GM18907 (cell line): Measurements from ENCODE around the gene ZCWPW1.
"Not testable (repeated sequence)": the region's sequence is repeated elsewhere in the genome, so short reads cannot be mapped to it uniquely, and the experiment has no call there.

Source experiments
- ATAC-seq: cut with Tn5 transposase; IDR thresholded peaks from one replicate; pipeline ENCODE4 v1.9.1; 2021; ENCODE audit warnings: mild to moderate bottlenecking, moderate library complexity; ENCODE audit not compliant: unreplicated experiment

Gene ZCWPW1

DNA sequence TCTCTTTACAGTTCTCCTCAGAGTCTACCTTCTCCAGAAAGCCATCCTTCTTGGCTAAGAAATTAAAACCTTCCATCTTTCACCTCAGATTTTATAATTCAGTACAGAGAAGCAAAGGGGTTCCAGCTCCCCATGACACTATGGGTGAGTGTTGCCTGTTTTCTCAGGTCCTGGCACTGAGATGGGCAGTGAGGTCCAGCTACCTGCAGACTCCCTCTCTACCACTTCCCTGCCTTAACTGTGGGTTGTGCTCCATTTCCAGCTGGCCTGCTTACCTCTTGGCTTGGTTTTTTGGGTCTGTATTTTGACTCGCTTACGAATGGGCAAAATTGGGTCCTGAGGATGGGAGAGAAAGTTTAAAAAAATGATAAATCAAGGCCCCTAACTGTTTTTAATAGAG, 26.3 kb downstream of the ZCWPW1 start:
- ATAC-seq, result no peak

DNA sequence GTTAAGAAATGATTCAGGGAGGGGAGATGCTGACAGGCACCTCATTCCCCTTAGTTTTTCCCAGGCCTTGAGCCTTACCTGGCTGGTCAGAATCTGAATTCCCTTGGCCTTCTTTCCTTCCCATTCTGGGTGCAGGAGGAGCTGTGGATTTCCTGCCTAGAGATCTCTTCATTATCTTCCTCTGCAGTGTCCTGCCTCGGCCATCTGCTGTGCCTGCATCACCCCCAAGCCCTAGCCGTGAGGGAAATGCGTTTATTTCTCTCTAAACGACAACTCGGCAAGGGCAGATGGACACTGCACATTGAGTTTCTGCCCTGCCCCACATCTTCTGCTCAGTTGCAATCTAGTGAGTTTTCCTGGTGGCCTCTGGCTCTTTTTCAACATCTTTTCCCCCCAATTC, 26.7 kb downstream of the ZCWPW1 start:
- ATAC-seq, result no peak

DNA sequence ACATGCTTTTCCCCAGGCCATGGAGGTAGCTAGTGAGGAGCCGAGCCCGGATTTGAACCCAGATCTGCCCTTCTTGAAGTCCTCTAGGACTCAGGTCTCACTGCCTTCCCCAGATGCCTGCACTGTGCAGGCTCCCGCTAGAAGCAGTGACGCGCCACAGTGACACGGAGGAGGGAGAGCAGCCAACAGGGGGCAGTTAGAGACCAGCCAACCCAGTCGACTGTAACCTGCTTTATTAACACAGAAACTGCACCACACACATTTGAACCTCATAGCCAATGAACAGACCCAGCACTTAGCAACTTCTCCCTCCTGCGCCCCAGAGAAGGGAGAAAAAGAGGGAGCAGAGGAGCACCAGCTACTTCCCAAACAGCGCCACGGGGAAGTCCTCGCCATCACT, 27.8 kb downstream of the ZCWPW1 start:
- ATAC-seq, result no peak

DNA sequence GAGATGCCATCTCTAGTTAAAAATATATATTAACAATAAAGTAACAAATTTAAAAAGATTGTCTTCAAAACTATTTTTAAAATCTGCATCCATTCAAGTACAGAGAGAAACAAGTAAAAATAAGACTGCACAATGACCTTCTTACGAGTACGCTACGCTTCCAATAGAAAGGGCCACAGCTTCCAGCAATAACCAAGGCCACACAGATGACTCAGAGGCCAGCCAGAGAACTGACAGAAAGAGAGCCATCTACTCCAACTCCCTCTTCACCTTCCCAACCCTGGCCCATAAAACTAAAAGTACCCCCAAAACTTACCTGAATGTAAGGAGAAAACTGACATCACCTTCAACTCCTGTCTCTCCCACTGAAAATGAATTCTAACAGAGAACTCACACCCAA, 28.5 kb downstream of the ZCWPW1 start:
- ATAC-seq, result no peak

DNA sequence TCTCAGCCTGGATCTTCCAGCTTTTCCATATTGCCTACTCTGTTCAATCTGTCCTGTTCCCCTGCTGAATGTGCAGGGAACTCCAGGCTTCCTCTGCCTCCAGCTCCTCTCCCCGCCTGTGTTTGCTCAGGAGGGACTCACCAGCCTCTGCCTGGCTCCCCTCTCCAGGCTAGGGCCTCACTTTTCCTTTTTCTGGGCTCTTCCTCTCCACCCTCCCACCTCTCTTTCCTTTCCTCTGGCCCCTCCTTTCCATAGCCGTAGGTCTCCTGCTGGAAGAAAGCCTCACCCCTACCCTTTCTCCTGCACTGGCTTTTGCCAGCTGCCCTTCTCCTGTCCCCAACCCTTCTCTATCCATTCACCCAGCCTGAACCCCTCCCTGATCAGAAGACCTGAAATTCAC, 30.3 kb downstream of the ZCWPW1 start:
- no peak for ATAC-seq

DNA sequence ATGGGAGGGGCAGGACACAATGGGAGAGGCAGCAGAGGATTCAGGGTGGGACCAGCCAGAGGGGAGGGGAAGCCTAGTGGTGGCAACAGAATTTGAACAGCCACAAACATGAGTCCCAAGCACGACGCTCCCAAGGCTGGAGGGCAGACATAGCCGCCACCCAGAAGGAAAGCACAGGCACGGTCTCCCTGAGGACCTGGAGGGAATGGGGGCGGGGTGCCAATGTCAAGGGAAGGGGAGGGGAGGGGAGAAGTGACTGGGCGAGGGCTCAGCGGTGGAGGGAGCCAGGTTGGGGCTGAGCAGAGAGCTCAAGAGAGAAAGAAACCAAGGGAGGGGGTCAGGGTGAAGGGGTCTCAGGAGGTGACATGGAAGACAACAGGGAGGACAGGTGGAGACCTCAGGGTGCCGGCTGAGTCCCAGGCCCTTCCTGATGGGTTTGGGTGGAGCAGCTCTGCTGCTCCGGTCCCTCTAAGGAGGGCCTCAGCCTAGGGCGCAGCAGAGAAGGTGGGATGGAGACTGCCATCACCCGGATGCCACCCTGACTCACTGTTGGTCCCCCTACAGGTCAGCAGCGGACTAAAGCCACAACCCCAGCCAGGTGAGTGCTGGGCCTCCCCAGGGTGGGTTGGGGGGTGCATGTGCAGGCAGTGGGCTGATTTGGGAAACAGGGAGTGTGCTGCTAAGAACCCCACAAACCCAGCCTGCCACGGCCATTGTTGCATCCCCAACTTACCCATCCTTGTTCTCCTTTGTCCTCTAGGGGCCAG, 31.0 kb downstream of the ZCWPW1 start:
- ATAC-seq, result no peak

DNA sequence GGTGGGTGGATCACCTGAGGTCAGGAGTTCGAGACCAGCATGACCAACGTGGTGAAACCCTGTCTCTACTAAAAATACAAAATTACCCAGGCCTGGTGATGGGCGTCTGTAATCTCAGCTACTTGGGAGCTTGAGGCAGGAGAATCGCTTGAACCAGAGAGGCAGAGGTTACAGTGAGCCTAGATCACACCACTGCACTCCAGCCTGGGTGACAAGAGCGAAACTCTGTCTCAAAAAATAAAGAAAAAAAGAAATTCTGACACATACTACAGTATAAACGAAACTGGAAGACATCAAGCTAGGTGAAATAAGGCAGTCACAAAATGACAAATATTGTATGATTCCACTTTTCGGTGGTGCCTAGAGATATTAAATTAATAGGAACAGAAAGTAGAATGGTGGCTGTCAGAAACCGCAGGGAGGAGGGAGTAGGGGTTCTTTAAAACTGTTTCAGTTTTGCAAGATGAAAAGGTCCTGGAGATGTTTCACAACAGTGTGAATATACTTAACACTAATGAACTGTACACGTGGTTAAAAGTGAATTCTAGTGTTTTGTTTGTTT, 32.0 kb downstream of the ZCWPW1 start:
- ATAC-seq, result peak; percentile 76

DNA sequence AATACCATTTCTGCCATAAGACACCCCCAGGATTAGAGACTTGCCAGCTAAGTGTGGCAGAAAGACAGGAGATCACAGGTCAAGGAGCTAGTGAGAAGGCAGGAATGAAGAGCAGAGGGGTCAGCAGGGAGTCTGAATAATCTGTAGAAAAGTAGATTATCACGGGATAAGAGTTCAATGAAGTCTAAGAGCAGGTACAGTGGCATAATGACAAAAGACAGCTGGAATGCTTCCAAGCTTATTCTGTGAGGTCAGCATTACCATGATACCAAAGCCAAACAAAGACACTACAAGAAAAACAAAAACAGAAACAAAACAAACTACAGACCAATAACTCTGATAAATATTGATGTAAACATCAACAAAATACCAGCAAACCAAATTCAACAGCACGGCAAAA, 34.4 kb downstream of the ZCWPW1 start:
- ATAC-seq, result no peak

DNA sequence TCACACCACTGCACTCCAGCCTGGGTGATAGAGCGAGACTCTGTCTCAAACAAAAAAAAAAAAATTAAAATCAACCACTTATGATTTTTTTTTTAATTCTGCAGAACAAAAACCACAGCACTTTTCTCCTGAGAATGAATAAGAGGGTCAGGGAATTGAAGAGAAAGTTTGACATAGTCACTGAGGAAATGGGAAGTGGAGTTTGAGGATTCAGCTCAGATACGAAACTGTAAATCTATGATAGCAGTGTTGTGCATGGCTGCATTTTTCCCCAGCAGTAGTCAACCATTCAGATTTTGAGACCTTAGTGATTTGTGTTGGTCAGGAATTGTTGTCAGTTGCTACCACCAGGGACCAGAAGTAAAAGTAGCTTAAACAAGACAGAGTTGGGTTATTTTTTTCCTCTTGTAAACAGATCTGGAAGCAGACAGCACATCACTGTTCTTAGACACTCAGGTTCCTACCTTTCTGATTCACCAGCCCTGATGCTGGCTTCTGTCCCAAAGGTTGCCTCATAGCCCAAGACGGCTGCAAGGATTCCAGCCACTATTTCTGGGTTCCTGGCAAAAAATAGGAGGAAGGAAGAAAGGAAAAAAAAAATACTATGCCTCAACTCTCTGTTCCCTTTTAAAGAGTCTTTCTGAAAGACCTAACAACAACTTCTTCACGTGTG, 35.1 kb downstream of the ZCWPW1 start:
- ATAC-seq, result no peak

DNA sequence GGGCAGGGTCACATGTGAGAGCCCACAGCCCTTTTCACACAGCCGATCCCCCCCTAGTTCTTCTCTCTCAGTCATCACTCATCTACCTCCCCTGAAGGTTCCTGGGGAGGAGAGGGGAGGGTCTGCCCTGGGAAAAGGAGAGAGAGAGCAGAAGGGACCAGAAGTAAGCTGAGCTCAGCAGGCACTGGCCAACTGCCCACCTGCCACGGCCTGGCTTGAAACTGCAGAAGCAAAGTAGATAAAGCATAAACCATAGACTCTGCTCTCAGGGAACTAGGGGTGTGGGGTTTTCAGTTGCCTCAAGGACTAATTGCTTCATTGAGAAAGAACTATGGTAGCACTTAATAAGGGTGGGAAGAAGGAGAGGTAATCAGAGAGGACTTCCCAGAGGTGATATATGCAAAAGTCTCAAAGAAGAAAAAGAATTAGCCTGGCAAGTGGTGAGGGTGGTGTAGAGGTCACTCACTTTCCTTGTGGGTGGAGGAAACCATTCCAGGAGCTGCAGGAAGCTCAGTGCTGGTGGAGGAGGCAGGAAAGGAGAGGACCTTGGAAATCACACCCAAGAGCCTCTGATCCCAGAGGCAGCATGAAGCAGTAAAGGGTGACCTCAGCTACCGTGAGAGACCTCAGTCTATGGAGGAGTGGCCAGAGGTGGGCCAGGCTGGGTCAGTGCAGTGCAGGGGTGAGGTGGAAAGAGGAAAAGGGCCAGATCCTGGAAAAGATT, 38.1 kb downstream of the ZCWPW1 start:
- no peak for ATAC-seq

DNA sequence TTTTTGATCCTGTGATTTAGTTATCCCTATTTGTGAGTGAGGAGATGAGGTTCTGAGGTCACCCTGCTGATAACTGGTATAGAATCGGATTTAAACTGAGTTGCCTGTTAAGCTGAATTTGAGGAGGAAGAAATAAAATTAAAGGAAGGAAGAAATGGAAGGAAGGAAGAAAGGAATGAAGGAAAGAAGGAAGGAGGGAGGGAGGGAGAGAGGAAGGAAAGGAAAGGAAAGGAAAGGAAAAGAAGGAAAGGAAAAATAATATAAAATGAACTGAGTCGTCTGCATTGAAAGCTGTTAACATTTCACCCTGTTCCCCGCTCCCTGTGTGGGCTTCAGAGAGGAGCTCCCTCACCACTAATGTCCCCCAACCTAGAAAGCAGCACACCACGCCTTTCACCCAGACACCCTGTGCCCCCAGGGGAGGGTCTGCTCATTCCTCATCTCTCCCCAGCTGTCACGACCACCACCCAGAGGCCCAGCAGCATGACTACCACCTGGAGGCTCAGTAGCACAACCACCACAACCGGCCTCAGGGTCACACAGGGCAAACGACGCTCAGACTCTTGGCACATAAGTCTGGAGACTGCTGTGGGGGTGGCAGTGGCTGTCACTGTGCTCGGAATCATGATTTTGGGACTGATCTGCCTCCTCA, 38.9 kb downstream of the ZCWPW1 start:
- no peak for ATAC-seq

DNA sequence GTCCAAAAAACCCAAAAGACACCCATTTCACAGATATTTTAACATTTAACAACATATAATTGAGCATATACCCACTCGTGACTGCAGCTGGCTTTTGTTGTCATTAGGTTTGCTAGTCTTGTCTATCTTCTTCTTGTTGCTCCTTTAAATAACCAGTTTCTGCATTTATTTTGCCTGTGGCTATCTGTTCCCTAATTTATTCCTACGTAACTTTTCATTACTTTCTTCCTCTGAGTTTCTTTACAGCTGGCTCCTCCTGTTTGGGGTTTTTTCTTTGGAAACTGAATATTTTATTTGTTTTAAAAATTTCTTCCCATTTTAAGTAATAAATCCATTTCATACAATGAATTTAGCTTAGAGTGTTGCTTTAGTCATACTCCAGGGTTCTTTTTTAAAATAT, 40.8 kb downstream of the ZCWPW1 start:
- ATAC-seq, result no peak

DNA sequence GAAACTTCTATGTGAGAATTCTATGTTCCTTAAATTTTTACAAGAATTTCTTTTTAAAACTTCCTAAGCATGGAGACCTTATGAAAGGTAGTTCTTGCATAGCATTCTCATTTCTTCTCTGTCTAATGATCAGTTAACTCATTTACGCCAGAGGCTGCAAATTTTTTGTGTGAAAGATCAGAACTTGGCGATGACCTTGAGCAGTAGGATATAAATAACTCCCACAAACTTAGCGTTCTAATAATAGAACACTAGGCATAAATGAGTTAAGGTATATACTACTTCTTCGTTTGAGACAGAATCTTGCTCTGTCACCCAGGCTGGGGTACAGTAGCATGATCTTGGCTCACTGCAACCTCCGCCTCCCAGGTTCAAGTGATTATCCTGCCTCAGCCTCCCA, 41.6 kb downstream of the ZCWPW1 start:
- ATAC-seq, result no peak

DNA sequence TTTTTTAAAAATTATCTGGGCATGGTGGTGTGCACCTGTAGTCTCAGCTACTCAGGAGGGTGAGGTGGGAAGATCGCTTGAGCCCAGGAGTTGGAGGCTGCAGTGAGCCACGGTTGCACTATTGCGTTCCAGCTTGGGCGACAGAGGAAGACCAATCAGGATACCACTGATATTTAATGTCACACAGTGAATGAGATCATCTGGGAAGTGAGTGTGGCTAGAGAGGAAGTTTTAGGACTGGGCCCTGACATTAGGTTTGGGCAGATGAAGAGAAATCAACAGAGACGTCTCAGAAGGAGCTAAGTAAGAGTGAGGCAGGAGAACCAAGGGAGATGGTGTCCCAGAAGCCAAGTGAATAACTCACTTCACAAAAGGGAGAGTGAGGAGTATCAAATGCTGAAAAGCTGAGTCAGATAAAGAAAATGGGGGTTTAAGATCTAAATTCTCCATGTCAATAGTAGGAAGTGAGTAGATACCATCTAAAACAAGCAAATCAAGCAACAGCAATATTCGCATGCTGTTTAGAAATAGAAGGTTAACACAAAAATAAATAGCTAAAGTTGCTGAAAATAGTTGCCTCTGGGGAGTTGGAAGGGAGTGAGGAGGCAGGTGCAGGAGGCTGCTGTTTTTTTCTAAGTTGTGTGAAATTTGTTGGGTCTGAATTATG, 43.7 kb downstream of the ZCWPW1 start:
- ATAC-seq, result no peak

DNA sequence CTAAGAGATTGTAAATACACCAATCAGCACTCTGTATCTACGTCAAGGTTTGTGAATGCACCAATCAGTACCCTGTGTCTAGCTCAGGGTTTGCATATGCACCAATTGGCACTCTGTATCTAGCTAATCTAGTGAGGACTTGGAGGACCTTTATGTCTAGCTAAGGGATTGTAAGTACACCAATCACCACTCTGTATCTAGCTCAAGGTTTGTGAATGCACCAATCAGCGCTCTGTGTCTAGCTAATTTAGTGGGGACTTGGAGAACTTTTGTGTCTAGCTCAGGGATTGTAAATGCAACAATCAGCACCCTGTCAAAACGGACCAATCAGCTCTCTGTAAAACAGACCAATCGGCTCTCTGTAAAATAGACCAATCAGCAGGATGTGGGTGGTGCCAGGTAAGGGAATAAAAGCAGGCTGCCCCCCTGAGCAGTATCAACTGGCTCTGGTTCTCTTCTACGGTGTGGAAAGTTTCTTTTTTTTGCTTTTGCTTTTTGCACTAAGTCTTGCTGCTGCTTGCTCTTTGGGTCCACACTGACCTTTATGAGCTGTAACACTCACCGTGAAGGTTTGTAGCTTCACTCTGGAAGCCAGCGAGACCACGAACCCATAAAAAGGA, 46.2 kb downstream of the ZCWPW1 start:
- not testable (repeated sequence) for ATAC-seq

DNA sequence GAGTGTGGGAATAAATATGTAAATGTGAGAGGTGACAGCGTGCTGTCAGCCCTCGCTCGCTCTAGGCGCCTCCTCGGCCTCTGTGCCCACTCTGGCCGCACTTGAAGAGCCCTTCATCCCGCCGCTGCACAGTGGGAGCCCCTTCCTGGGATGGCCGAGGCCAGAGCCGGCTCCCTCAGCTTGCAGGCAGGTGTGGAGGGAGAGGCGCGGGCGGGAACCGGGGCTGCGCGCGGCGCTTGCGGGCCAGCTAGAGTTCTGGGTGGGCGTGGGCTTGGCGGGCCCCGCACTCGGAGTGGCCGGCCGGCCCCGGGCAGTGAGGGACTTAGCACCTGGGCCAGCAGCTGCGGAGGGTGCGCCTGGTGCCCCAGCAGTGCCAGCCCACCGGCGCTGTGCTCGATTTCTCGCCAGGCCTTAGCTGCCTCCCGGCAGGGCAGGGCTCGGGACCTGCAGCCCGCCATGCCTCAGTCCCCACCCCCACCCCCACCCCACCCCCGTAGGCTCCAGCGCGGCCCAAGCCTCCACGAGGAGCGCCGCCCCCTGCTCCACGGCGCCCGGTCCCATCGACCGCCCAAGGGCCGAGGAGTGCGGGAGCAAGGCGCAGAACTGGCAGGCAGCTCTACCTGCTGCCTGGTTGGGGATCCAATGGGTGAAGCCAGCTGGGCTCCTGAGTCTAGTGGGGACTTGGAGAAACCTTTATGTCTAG, 46.8 kb downstream of the ZCWPW1 start:
- ATAC-seq, result not testable (repeated sequence)

DNA sequence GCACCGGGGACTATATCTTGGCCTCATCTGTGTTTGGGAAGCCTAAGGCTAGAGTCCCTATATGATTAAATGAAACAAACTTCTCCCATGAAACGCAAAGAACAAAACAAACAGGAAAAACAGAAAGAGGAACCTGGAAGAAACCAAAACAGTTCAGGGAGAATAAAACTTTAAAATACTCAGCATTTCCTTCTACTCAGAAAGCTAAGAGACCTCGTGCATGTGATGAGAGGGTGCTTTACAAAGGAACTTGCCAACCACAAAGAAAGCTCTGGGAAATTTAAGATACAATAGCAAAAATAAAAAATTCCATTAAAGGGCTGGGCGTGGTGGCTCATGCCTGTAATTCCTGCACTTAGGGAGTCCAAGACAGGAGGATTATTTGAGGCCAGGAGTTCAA, 48.3 kb downstream of the ZCWPW1 start:
- ATAC-seq, result no peak

DNA sequence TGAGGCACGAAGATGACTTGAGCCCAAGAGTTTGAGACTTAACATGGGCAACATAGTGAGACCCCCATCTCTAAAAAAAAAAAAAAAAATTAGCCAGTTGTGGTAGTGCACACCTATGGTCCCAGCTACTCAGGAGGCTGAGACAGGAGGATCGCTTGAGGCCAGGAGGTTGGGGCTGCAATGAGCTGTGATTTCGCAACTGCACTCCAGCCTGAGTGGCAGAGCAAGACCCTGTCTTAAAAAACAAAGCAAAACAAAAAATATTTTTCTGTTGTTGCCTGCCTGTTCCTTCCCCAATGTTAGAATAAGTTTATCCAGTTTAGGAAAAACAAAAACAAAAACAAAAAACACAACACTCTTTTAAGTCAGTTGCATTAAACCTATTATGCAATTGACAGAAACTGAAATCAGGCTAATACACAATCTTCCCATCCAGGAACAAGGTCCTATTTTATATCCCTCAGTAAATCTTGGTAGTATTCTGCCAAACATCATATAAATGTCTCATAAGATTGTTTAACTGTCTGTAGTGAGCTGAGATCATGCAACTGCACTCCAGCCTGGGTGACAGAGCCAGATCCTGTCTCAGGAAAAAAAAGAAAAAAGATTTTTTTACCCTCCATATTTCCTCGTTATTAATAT, 50.3 kb downstream of the ZCWPW1 start:
- ATAC-seq, result no peak

DNA sequence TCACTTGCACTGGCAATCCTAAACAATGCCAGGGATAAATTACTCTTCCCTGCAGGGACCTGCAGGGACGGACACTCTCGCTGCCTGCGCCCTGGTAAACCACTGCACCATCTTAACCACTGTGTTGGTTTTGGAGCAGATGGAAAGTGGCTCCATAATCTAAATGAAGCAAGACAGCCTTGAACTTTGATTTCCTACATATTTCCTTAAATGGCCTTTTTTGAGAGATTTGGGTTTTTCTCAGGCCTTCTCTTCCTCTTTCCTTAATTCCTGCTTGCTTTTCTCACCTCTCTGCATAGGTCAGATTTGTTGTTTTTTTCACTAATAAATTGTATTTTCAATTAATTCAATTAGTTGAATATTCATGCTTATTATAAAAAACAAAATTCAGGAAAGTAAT, 52.4 kb downstream of the ZCWPW1 start:
- no peak for ATAC-seq
